GM03348 (cell line): ENCODE measurements around the gene AFF3.
A peak's percentile ranks its signal among the peaks of the same experiment; 100 is the strongest.

Source experiments
- DNase-seq: peaks from one replicate; pipeline ENCODE4 v3.0.0; 2012; ENCODE audit warnings: low spot score

AFF3 gene

GRCh38 chr2:99880148-99880963 is 262.0 kb downstream of the AFF3 start:
- DNase-seq = peak; percentile 76

DNA sequence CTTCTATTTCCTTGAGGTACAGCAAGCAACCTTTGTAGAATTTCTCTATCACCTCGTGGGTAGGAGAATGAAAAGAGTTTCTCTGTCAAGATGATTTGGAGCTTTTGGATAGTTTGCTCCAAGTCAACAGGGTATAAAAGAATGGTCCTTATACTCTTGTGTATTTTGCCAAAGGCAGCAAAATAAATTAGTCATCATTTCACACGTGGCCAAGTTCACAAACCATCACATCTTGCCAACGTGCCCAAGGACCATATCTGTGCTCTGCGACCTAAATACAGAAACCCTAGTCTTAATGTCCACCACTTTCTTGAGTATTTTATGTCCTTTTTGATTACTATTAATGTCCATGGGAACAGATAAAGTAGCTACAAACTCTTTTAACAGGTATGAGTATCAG is 262.9 kb downstream of the AFF3 start:
- DNase-seq = no peak

DNA sequence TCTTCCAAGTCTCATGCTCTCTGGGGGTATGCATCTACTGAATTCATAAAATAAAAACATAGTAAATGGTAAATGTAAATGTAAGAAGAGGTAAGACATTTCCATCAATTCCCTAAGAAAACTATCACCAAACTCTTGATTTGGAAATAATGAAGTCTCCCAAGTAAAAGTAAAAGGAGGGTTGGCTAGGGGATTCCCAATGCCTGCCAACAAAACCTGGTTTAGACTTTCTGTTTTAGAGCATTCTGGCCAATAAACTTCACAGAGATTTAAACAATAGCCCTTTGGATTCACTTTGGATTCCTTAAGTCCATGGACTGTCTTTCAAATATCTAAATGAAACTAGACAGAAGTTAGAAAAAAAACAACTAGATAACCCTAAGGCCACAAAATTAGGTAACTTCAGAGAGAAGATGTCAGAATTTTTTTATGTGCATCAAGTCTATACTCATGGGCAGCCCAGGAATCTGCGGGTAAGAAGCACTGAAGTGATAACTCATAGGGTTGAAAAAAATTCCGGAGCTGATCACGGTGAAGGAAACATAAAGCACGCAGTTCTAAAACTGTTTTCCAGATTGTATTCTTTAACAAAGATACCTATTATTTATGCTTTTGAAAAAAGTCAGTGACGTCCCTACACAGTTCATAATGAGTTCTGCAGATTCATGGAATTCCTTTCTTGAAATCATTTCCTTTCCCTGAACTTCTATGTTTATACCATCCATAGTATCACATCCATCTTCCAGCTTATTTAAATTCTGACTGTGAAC is 263.6 kb downstream of the AFF3 start:
- no peak for DNase-seq

DNA sequence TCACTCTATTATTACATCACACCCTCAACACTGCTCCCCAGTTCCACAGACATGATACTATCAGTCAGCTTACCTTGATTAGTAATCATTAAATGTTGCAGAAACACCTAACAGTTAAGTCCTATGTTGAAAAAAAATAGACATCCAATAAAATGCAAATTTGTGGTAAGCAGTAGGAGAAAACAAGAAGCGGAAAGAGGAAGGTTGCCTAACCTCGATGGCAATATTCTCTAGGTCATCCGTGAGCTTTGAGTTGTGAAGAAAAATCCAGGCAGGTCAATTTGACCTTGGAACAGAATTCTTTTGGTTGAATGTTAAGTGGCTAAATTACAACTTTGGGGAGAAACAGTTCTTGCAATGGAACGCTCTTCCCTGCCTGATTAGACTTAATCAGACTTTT is 264.4 kb downstream of the AFF3 start:
- no peak for DNase-seq

GRCh38 chr2:99876956-99877355 is 265.4 kb downstream of the AFF3 start:
- DNase-seq = no peak

DNA sequence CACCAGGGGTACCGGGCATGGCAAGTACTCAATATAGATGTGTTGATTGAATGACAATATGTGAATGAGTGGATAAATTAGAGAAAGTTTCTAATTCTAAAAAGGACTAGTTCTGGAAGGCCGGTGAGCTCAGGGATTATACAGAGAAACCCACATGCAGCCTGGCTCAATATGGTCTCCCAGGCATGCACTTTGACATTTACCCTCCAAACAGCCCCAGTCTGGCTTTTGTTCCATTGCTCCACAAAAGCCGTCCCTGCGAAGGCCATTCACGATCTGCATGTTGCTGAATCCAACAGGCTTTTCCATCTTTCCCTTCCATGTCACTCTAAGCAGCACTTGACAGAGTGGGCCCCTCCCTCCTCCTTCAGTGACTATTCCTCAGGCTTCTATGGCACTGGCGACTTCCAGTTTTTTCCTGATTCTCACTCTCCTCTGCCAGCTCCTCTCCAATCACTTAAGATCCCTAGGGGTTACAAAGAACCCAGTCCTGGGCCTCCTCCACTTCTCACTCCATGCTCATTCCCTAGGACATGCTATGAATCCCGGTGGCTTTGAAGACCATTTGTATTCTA is 266.7 kb downstream of the AFF3 start:
- DNase-seq = no peak

DNA sequence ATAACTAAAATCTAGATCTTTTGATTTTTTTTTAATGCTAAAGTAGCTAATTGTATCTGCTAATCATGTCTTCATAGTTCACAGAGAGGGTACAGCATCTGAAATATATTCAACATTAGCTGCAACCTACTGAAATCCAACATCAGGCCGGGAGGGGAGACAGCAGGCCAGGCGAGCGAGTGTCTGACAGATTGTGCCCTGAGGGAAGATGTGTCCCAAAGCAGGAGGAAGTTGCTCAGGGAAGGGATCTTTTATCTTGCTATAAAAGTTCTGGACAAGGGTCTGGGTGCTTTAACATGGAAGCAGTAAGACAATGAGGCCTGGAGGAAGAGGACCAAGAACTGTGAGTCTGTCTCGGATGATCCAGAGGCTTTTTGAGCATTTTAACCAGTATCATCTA is 274.1 kb downstream of the AFF3 start:
- DNase-seq = no peak

- no peak for DNase-seq
Observed at GRCh38 chr2:99867770-99868169, 274.6 kb downstream of the AFF3 start.

GRCh38 chr2:99865818-99866676 is 276.3 kb downstream of the AFF3 start:
- DNase-seq = no peak

- DNase-seq = peak; percentile 64
Observed at GRCh38 chr2:99864561-99865553, 277.5 kb downstream of the AFF3 start.

DNA sequence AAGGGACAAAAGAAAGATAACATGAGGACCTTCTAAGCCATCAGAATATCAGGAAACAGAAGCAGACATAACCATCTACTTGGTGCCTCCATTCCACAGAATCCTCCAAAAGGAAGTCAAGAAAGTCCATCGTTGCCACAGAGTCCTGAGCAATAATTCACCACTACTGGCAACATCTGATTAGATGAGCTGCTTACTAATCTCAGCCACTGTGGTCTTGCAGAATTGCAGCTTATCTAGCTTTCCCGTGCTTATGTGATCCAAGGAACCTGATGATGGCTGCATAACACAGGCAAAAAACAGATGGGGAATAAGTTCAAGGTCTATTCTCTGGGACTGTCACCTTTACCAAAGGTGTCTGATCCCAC is 278.5 kb downstream of the AFF3 start:
- DNase-seq = no peak

DNA sequence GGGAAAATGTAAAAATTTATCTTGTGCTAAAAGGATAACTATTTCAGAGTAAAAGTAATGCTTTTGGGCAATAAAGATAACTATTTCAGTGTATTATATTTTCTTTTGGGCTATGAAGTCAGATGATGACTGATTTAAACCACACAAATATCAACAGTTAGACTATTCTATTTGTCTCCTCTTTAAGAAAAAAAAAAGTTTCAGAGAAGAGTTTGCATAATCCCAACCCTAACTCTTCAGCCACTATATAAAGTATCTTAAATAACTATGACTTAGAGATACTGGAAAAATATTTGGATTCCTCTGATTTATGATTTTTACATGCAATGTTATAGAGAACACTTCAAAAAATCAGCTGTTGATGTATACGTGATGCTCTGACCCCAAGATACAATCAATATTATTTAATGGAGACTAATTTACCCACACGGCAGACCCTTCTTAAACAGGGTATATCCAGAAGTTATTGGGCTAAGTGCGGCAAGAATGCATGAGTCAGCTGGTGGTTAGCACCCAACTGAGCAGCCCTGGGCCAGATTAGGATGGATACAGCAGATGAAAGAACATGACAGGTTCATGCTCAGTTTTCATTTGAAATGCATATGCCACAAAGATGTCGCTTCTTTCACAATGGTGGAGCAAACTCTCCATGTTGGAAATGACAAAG is 279.0 kb downstream of the AFF3 start:
- DNase-seq = no peak

GRCh38 chr2:99862566-99862965 is 279.8 kb downstream of the AFF3 start:
- no peak for DNase-seq

GRCh38 chr2:99861376-99861760 is 281.0 kb downstream of the AFF3 start:
- no peak for DNase-seq

DNA sequence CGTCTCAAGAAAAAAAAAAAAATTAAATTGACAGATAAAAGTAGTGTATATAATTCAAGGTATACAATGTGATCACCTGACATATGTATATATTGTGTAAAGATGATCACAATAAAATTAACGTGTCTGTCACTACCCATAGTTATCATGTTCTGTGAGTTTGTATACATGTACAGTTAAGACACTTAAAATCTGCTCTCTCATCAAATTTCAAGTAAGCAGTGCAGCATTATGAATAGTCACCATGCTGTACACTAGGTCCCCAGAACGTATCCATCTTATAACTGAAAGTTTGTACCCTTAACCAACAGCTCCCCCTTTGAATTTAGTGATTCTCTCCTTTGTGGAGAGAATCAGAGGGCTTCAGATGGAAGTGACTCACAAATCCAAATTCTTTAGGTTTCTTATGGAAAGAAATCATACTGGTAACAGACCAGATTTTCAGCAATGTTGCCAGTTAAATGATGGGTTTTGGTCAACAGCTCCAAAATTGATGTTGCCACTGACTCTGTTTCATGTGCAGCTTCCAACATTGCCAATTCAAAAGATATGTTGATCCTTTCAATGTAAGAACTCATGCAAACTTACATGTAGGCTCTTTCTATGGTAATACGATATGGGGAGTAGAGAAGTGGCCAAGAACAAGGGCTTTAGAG is 281.5 kb downstream of the AFF3 start:
- DNase-seq = no peak

GRCh38 chr2:99858951-99859596 is 283.3 kb downstream of the AFF3 start:
- DNase-seq = peak; percentile 62

- DNase-seq = no peak
Observed at GRCh38 chr2:99857867-99858444, 284.4 kb downstream of the AFF3 start.

GRCh38 chr2:99857372-99857771 is 285.0 kb downstream of the AFF3 start:
- DNase-seq = no peak

- DNase-seq = no peak
Observed at GRCh38 chr2:99856119-99856518, 286.3 kb downstream of the AFF3 start.
